Measurements from ENCODE around the gene KCNMB1. TPM values are rescaled to one million over a fixed set of nuclear protein-coding genes. Genes with fewer than 3 reads are reported as not detected.
A peak's percentile ranks its signal among the peaks of the same experiment; 100 is the strongest.

KCNMB1 gene
- total RNA-seq, 1 donor from 2014 or later = not detected

DNA sequence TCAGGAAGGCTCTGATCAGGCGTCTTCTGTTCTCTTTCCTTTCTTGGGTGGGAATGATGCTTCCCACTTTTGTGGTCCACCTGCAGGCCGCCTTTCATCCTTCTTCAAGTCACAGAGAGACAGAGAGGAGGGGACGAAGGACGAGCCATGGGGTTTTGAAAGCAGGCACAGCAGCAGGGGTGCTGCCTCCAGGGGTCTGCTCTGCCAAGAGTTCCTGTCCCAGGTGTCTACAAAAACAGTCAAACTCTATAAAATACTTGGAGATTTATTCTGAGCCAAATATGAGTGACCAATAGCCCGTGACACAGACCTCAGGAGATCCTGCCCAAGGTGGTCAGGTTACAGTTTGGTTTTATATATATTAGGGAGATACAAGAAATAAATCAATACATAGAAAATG is 57.1 kb downstream of the KCNMB1 start:
- peaks cover 3% of the 10 kb centered on the region for H3K9me3 Mint-ChIP-seq
- Histone ChIP-seq H2AFZ (replicated peaks) (no peak overlapping the region), H3K79me2 (ENCODE audit: low read depth) (no peaks in the 10 kb centered on the region), H3K9ac (no peak overlapping the region), H3K27ac (no peak overlapping the region), H3K4me2 (no peak overlapping the region), H3F3A (ENCODE audit: low read depth) (peaks cover 14% of the 10 kb centered on the region), H3K36me3 (no peaks in the 10 kb centered on the region), H3K4me3 (no peak overlapping the region), H3K4me1 (peaks cover 28% of the 10 kb centered on the region), H3K9me3 (ENCODE audit: low read depth) (no peaks in the 10 kb centered on the region), H3K27me3 (no peaks in the 10 kb centered on the region), H4K20me1 (ENCODE audit: low read depth) (no peaks in the 10 kb centered on the region)
- H3K27me3 Mint-ChIP-seq (ENCODE audit: insufficient read depth, low read depth) = peaks cover 7% of the 10 kb centered on the region
- no peaks in the 10 kb centered on the region for H3K36me3 Mint-ChIP-seq
- no peak overlapping the region for H3K27ac Mint-ChIP-seq
- H3K4me3 Mint-ChIP-seq = no peak overlapping the region
- peaks cover 45% of the 10 kb centered on the region for H3K4me1 Mint-ChIP-seq
- DNase-seq (ENCODE audit: low spot score) = no peak
- TF ChIP-seq EZH2phosphoT487 (IDR thresholded peaks at IDR 0.05) (no peak), EZH2 (IDR thresholded peaks at IDR 0.05) (no peak)
- TF ChIP-seq, protein P1, sequence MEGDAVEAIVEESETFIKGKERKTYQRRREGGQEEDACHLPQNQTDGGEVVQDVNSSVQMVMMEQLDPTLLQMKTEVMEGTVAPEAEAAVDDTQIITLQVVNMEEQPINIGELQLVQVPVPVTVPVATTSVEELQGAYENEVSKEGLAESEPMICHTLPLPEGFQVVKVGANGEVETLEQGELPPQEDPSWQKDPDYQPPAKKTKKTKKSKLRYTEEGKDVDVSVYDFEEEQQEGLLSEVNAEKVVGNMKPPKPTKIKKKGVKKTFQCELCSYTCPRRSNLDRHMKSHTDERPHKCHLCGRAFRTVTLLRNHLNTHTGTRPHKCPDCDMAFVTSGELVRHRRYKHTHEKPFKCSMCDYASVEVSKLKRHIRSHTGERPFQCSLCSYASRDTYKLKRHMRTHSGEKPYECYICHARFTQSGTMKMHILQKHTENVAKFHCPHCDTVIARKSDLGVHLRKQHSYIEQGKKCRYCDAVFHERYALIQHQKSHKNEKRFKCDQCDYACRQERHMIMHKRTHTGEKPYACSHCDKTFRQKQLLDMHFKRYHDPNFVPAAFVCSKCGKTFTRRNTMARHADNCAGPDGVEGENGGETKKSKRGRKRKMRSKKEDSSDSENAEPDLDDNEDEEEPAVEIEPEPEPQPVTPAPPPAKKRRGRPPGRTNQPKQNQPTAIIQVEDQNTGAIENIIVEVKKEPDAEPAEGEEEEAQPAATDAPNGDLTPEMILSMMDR (IDR thresholded peaks at IDR 0.05) = no peak

- H3K36me3 Mint-ChIP-seq = no peaks in the 10 kb centered on the region
- Histone ChIP-seq H3K9me3 (ENCODE audit: low read depth) (no peaks in the 10 kb centered on the region), H3K79me2 (ENCODE audit: low read depth) (no peaks in the 10 kb centered on the region), H4K20me1 (ENCODE audit: low read depth) (no peaks in the 10 kb centered on the region), H3K27ac (no peak overlapping the region), H2AFZ (replicated peaks) (no peak overlapping the region), H3K36me3 (no peaks in the 10 kb centered on the region), H3K27me3 (no peaks in the 10 kb centered on the region), H3K4me1 (peaks cover 25% of the 10 kb centered on the region), H3K9ac (no peak overlapping the region), H3K4me3 (no peak overlapping the region), H3K4me2 (no peak overlapping the region), H3F3A (ENCODE audit: low read depth) (peaks cover 6% of the 10 kb centered on the region)
- peaks cover 3% of the 10 kb centered on the region for H3K9me3 Mint-ChIP-seq
- peaks cover 3% of the 10 kb centered on the region for H3K27me3 Mint-ChIP-seq (ENCODE audit: insufficient read depth, low read depth)
- peaks cover 41% of the 10 kb centered on the region for H3K4me1 Mint-ChIP-seq
- DNase-seq (ENCODE audit: low spot score) = no peak
- TF ChIP-seq EZH2 (IDR thresholded peaks at IDR 0.05) (no peak), EZH2phosphoT487 (IDR thresholded peaks at IDR 0.05) (no peak)
- TF ChIP-seq, protein P1 (IDR thresholded peaks at IDR 0.05) = no peak
- H3K4me3 Mint-ChIP-seq = no peak overlapping the region
- H3K27ac Mint-ChIP-seq = peak overlapping the region; percentile 87
These were observed 58.6 kb downstream of the KCNMB1 start for GRCh38 chr5:170330568-170331054.

DNA sequence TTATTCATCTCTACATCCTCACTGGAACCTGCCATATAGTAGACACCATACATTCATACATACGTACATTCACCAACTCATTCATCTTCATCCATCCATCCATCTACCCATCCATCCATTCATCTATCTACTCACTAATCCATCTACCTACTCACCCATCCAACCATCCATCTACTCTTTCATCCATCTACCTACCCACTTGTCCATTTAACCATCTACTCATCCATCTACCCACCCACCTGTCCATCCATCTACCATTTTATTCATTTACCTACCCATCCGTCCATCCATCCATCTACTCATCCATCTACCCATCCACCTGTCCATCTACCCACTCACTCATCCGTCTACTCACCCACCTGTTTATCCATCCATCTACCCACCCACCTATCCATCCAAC is 59.6 kb downstream of the KCNMB1 start:
- no peaks in the 10 kb centered on the region for H3K36me3 Mint-ChIP-seq
- TF ChIP-seq EZH2phosphoT487 (IDR thresholded peaks at IDR 0.05) (no peak), EZH2 (IDR thresholded peaks at IDR 0.05) (no peak)
- TF ChIP-seq, protein P1 (IDR thresholded peaks at IDR 0.05) = no peak
- H3K4me1 Mint-ChIP-seq = peaks cover 35% of the 10 kb centered on the region
- no peak for DNase-seq (ENCODE audit: low spot score)
- H3K4me3 ChIP-seq = no peak overlapping the region
- no peaks in the 10 kb centered on the region for H3K36me3 ChIP-seq
- H3K79me2 ChIP-seq (ENCODE audit: low read depth) = no peaks in the 10 kb centered on the region
- no peaks in the 10 kb centered on the region for H4K20me1 ChIP-seq (ENCODE audit: low read depth)
- H3K27me3 ChIP-seq = no peaks in the 10 kb centered on the region
- H2AFZ ChIP-seq (replicated peaks) = no peak overlapping the region
- H3K27me3 Mint-ChIP-seq (ENCODE audit: insufficient read depth, low read depth) = peaks cover 3% of the 10 kb centered on the region
- H3K4me1 ChIP-seq = peaks cover 25% of the 10 kb centered on the region
- H3F3A ChIP-seq (ENCODE audit: low read depth) = peaks cover 6% of the 10 kb centered on the region
- H3K9ac ChIP-seq = no peak overlapping the region
- H3K27ac ChIP-seq = no peak overlapping the region
- H3K9me3 ChIP-seq (ENCODE audit: low read depth) = no peaks in the 10 kb centered on the region
- no peak overlapping the region for H3K27ac Mint-ChIP-seq
- peaks cover 3% of the 10 kb centered on the region for H3K9me3 Mint-ChIP-seq
- no peak overlapping the region for H3K4me2 ChIP-seq
- no peak overlapping the region for H3K4me3 Mint-ChIP-seq

All from neural progenitor cell (in vitro differentiated cells).